Transverse colon (tissue), 4 donors: Measurements from ENCODE around the gene MOBP.

Experiments used
- EP300 ChIP-seq: sonication (generic); formaldehyde crosslinking; IDR thresholded peaks from one replicate; pipeline ENCODE4 v1.6.1; 2017; ENCODE audit warnings: antibody characterized with exemption, low read depth
- POLR2A ChIP-seq: fragments of 450-650 bp; IDR thresholded peaks from one replicate; pipeline ENCODE4 v1.6.1; 2016; ENCODE audit warnings: antibody characterized with exemption, mild to moderate bottlenecking, moderate library complexity
- POLR2AphosphoS5 ChIP-seq, 3 donors: sonication (generic); formaldehyde crosslinking; IDR thresholded peaks; one replicate each; pipeline ENCODE4 v1.6.1; 2016; ENCODE audit warnings: antibody characterized with exemption in 3 of 3
- TF ChIP-seq, protein P1 (sequence below), 5 experiments: fragments of 200-600 bp in 3 of 5; fragments of 450-650 bp in 2 of 5; sonication (generic) in 3 of 5; IDR thresholded peaks; 1 replicate in 2 of 5; 2 replicates in 3 of 5; pipeline ENCODE4 v1.5.1; 2016 to 2017; ENCODE audit warnings: antibody characterized with exemption in 5 of 5, inconsistent platforms in 3 of 5, mild to moderate bottlenecking in 2 of 5, moderate library complexity in 1 of 5

DNA sequence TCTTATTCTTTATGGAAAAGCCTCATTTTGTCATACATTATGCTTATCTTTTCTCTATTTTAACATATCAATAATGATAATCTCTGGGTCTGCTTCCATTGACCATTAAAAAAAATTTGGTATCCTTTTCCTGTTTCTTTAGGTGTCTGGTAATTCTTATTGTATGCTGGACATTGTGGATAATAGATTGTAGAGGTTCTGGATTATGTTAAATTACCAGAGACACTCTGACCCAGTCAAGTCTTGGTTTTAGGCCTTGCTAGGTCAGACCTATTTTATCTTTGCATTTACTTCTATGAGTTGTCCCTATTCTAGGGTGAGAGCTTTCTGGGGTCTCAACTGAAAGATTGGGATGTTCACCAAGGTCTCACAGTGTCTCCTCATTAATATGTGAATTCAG, 9.3 kb downstream of the MOBP start:
- TF ChIP-seq, protein P1, sequence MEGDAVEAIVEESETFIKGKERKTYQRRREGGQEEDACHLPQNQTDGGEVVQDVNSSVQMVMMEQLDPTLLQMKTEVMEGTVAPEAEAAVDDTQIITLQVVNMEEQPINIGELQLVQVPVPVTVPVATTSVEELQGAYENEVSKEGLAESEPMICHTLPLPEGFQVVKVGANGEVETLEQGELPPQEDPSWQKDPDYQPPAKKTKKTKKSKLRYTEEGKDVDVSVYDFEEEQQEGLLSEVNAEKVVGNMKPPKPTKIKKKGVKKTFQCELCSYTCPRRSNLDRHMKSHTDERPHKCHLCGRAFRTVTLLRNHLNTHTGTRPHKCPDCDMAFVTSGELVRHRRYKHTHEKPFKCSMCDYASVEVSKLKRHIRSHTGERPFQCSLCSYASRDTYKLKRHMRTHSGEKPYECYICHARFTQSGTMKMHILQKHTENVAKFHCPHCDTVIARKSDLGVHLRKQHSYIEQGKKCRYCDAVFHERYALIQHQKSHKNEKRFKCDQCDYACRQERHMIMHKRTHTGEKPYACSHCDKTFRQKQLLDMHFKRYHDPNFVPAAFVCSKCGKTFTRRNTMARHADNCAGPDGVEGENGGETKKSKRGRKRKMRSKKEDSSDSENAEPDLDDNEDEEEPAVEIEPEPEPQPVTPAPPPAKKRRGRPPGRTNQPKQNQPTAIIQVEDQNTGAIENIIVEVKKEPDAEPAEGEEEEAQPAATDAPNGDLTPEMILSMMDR (IDR thresholded peaks at IDR 0.05): no peak
- TF ChIP-seq EP300 (no peak), POLR2AphosphoS5 (IDR thresholded peaks at IDR 0.05) (no peak), POLR2A (no peak)
